GM12872 (cell line): ENCODE measurements around the gene PTGIS.

Experiments
- CTCF ChIP-seq: IDR thresholded peaks from 3 replicates; pipeline ENCODE4 v1.5.1; 2011; ENCODE audit warnings: low read depth, mild to moderate bottlenecking, low read length, moderate library complexity; ENCODE audit not compliant: insufficient read depth

PTGIS gene

GRCh38 chr20:49567421-49568277 lies at the start of gene PTGIS:
Gene PTGIS, minus strand, starts transcription at chr20:49568137. Its CDS starts 21 bp downstream, at chr20:49568116.
- TF ChIP-seq CTCF = no peak

GRCh38 chr20:49616154-49617007 lies 48.4 kb upstream of the PTGIS start:
- no peak for TF ChIP-seq CTCF

GRCh38 chr20:49615401-49616153 lies 47.6 kb upstream of the PTGIS start:
- no peak for TF ChIP-seq CTCF

- no peak for TF ChIP-seq CTCF
Observed at GRCh38 chr20:49614338-49615050, 46.6 kb upstream of the PTGIS start.

GRCh38 chr20:49612127-49612738 lies 44.3 kb upstream of the PTGIS start:
- no peak for TF ChIP-seq CTCF

GRCh38 chr20:49610691-49611538 lies 43.0 kb upstream of the PTGIS start:
- peak; percentile 98 for TF ChIP-seq CTCF
